ENCODE results near the gene IL13. TPM values are rescaled to one million over a fixed set of nuclear protein-coding genes. Genes with fewer than 3 reads are reported as not detected.

IL13 gene
- total RNA-seq, 1 experiment from 2014 or later = not detected

DNA sequence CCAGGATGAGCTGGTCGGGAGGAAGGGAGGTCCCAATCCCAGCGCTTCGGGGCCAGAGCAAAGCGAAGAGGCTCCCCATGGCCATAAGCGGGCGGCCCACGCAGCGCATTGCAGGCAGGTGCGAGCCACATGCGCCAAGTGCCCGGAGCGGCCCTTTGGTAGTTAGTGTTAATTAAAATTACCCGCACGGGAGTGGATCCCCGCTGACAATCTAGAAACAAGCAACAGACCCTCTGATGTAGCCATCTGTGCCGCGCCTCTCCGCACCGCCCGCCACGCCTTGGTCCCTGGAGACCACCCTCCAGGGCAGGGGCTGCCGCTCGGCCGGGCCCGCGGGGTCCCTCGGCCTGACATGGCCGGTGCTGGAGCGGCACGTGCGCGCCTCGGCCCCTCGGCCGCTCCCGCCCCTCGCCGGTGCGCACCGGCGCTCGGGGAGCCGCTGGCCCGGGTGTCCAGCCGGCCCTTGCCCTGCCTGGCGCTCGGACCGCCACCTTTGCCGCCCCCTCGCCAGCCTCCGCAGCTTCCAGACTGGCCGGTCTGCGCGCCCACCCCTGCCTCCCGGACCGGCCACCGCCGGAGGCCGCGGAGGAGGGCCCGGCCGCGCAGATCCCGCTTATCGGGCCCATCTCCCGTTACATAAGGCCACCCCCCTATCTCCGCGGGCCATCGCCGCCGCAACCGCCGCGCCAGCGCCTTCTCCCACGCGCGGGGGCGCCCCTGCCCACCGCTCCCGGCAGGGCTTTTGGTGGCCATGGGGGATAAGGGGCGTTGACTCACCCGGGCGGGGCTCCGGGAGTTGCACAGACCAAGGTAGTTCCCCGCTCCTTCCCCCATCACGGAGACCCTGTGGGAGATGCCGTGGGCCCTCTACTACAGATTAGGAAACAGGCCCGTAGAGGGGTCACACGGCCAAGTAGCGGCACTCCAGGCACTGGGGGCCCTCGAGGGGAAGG, 1.9 kb upstream of the IL13 start (continued):
- TF ChIP-seq GRHL2 (CRISPR knock-in tag; IDR thresholded peaks at IDR 0.05; ENCODE audit: insufficient replicate concordance, severe bottlenecking) (no peak), NFE2L1 (CRISPR knock-in tag; IDR thresholded peaks at IDR 0.05) (peak; percentile 77), ZNF317 (CRISPR knock-in tag; IDR thresholded peaks at IDR 0.05; ENCODE audit: borderline replicate concordance, low read depth) (0 out of 2 replicates have a peak, but pooled peaks have one; percentile 36), IRF2 (CRISPR knock-in tag; IDR thresholded peaks at IDR 0.05; ENCODE audit: borderline replicate concordance, low read depth) (peak; percentile 67; the same call in 1 of the 2 replicates), SOX15 (CRISPR knock-in tag; IDR thresholded peaks at IDR 0.05) (no peak), ATF1 (CRISPR knock-in tag; IDR thresholded peaks at IDR 0.05) (no peak), CREM (CRISPR knock-in tag; IDR thresholded peaks at IDR 0.05) (0 out of 2 replicates have a peak, but pooled peaks have one; percentile 41), SMAD3 (CRISPR knock-in tag; IDR thresholded peaks at IDR 0.05; ENCODE audit: borderline replicate concordance) (no peak)
- TF ChIP-seq, protein P1, sequence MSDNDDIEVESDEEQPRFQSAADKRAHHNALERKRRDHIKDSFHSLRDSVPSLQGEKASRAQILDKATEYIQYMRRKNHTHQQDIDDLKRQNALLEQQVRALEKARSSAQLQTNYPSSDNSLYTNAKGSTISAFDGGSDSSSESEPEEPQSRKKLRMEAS (CRISPR knock-in tag; IDR thresholded peaks at IDR 0.05) = peak; percentile 83
- TF ChIP-seq, protein P2, sequence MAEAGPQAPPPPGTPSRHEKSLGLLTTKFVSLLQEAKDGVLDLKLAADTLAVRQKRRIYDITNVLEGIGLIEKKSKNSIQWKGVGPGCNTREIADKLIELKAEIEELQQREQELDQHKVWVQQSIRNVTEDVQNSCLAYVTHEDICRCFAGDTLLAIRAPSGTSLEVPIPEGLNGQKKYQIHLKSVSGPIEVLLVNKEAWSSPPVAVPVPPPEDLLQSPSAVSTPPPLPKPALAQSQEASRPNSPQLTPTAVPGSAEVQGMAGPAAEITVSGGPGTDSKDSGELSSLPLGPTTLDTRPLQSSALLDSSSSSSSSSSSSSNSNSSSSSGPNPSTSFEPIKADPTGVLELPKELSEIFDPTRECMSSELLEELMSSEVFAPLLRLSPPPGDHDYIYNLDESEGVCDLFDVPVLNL (CRISPR knock-in tag; IDR thresholded peaks at IDR 0.05; ENCODE audit: borderline replicate concordance, low read depth) = peak; percentile 83; the same call in 1 of the 2 replicates
- TF ChIP-seq, protein P3, sequence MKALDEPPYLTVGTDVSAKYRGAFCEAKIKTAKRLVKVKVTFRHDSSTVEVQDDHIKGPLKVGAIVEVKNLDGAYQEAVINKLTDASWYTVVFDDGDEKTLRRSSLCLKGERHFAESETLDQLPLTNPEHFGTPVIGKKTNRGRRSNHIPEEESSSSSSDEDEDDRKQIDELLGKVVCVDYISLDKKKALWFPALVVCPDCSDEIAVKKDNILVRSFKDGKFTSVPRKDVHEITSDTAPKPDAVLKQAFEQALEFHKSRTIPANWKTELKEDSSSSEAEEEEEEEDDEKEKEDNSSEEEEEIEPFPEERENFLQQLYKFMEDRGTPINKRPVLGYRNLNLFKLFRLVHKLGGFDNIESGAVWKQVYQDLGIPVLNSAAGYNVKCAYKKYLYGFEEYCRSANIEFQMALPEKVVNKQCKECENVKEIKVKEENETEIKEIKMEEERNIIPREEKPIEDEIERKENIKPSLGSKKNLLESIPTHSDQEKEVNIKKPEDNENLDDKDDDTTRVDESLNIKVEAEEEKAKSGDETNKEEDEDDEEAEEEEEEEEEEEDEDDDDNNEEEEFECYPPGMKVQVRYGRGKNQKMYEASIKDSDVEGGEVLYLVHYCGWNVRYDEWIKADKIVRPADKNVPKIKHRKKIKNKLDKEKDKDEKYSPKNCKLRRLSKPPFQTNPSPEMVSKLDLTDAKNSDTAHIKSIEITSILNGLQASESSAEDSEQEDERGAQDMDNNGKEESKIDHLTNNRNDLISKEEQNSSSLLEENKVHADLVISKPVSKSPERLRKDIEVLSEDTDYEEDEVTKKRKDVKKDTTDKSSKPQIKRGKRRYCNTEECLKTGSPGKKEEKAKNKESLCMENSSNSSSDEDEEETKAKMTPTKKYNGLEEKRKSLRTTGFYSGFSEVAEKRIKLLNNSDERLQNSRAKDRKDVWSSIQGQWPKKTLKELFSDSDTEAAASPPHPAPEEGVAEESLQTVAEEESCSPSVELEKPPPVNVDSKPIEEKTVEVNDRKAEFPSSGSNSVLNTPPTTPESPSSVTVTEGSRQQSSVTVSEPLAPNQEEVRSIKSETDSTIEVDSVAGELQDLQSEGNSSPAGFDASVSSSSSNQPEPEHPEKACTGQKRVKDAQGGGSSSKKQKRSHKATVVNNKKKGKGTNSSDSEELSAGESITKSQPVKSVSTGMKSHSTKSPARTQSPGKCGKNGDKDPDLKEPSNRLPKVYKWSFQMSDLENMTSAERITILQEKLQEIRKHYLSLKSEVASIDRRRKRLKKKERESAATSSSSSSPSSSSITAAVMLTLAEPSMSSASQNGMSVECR (CRISPR knock-in tag; IDR thresholded peaks at IDR 0.05; ENCODE audit: borderline replicate concordance) = peak; percentile 58; the same call in 1 of the 2 replicates
- TF ChIP-seq, protein P4, sequence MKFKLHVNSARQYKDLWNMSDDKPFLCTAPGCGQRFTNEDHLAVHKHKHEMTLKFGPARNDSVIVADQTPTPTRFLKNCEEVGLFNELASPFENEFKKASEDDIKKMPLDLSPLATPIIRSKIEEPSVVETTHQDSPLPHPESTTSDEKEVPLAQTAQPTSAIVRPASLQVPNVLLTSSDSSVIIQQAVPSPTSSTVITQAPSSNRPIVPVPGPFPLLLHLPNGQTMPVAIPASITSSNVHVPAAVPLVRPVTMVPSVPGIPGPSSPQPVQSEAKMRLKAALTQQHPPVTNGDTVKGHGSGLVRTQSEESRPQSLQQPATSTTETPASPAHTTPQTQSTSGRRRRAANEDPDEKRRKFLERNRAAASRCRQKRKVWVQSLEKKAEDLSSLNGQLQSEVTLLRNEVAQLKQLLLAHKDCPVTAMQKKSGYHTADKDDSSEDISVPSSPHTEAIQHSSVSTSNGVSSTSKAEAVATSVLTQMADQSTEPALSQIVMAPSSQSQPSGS (CRISPR knock-in tag; IDR thresholded peaks at IDR 0.05; ENCODE audit: borderline replicate concordance, low read depth) = peak; percentile 26; the same call in 1 of the 2 replicates
- TF ChIP-seq, protein P5, sequence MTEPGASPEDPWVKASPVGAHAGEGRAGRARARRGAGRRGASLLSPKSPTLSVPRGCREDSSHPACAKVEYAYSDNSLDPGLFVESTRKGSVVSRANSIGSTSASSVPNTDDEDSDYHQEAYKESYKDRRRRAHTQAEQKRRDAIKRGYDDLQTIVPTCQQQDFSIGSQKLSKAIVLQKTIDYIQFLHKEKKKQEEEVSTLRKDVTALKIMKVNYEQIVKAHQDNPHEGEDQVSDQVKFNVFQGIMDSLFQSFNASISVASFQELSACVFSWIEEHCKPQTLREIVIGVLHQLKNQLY (CRISPR knock-in tag; IDR thresholded peaks at IDR 0.05) = no peak
- TF ChIP-seq, protein P6, sequence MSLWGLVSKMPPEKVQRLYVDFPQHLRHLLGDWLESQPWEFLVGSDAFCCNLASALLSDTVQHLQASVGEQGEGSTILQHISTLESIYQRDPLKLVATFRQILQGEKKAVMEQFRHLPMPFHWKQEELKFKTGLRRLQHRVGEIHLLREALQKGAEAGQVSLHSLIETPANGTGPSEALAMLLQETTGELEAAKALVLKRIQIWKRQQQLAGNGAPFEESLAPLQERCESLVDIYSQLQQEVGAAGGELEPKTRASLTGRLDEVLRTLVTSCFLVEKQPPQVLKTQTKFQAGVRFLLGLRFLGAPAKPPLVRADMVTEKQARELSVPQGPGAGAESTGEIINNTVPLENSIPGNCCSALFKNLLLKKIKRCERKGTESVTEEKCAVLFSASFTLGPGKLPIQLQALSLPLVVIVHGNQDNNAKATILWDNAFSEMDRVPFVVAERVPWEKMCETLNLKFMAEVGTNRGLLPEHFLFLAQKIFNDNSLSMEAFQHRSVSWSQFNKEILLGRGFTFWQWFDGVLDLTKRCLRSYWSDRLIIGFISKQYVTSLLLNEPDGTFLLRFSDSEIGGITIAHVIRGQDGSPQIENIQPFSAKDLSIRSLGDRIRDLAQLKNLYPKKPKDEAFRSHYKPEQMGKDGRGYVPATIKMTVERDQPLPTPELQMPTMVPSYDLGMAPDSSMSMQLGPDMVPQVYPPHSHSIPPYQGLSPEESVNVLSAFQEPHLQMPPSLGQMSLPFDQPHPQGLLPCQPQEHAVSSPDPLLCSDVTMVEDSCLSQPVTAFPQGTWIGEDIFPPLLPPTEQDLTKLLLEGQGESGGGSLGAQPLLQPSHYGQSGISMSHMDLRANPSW (CRISPR knock-in tag; conservative IDR thresholded peaks at IDR 0.05; ENCODE audit: low read depth) = no peak

Measured in WTC11 (cell line).